K562 (cell line): ENCODE data around the gene MYL6B. TPM values are rescaled to one million over a fixed set of nuclear protein-coding genes. Genes with fewer than 3 reads are reported as not detected.

Experiments
- DNMT1 ChIP-seq: fragments of 450-650 bp; IDR thresholded peaks from 2 replicates; pipeline ENCODE4 v1.6.1; 2016; ENCODE audit warnings: antibody characterized with exemption, mild to moderate bottlenecking
- DPF2 ChIP-seq: fragments of 450-650 bp; IDR thresholded peaks from 2 replicates; pipeline ENCODE4 v1.6.1; 2016
- FOXM1 ChIP-seq, 2 experiments: fragments of 450-650 bp in 1 of 2; sonication (generic) in 1 of 2; formaldehyde crosslinking in 1 of 2; IDR thresholded peaks; 2 replicates each; pipeline versions ENCODE4 v1.6.1 to v1.9.0; 2017 to 2022; ENCODE audit warnings: low read depth in 2 of 2, mild to moderate bottlenecking in 2 of 2, missing genetic modification reagents in 1 of 2, moderate library complexity in 1 of 2
- PCBP1 ChIP-seq: fragments of 200-400 bp; formaldehyde crosslinking; IDR thresholded peaks from 2 replicates; pipeline ENCODE4 v1.6.1; 2018; ENCODE audit warnings: mild to moderate bottlenecking, low read depth, low read length; ENCODE audit not compliant: poor library complexity, severe bottlenecking
- TBL1XR1 ChIP-seq, 2 experiments: IDR thresholded peaks; 2 replicates each; pipeline ENCODE4 v1.6.1; 2012; ENCODE audit warnings: improper control_type of control experiment in 2 of 2, low read length in 2 of 2, mild to moderate bottlenecking in 1 of 2
- ZNF408 ChIP-seq: fragments of 250-450 bp; sonication (Bioruptor Pico); IDR thresholded peaks from 2 replicates; pipeline ENCODE4 v1.4.0; 2020; ENCODE audit warnings: low read depth, mild to moderate bottlenecking, moderate library complexity
- ZNF41 ChIP-seq: fragments of 250-450 bp; sonication (Bioruptor Pico); conservative IDR thresholded peaks from 2 replicates; pipeline ENCODE4 v1.4.0; 2020; ENCODE audit warnings: mild to moderate bottlenecking
- ZNF696 ChIP-seq: fragments of 250-450 bp; sonication (Bioruptor Pico); conservative IDR thresholded peaks from 2 replicates; pipeline ENCODE4 v1.4.0; 2020; ENCODE audit warnings: mild to moderate bottlenecking, moderate library complexity
- polyA plus RNA-seq, 8 experiments: library from polyadenylated mRNA; depleted of rRNA in 4 of 8; stranded (reverse) in 5 of 8; unstranded in 3 of 8; fragments of >200 nt; fragmentation: Nextera tagmentation in 2 of 8; fragmentation: Illumina TruSeq in 1 of 8; extraction: Ambion mirVana in 2 of 8; extraction: Trizol in 1 of 8; gene quantifications; 2 replicates each; pipeline versions ENCODE4 v1.2.1 to v1.2.3, GENCODE V29; 2011 to 2014; ENCODE audit warnings: inconsistent platforms in 1 of 8, missing spikeins in 1 of 8
- total RNA-seq, 7 experiments: library from RNA; depleted of rRNA in 6 of 7; stranded (reverse); fragments of >200 nt in 6 of 7; fragmentation: Illumina TruSeq in 2 of 7; extraction: Trizol in 2 of 7; gene quantifications; 2 replicates each; pipeline versions ENCODE4 v1.2.1 to v1.2.3, GENCODE V29; 2011 to 2021; ENCODE audit warnings: low replicate concordance in 1 of 7
- TF ChIP-seq, protein P1 (sequence below): fragments of 250-450 bp; sonication (Bioruptor Pico); IDR thresholded peaks from 2 replicates; pipeline ENCODE4 v1.5.0; 2020; ENCODE audit warnings: mild to moderate bottlenecking, borderline replicate concordance
- TF ChIP-seq, protein P2 (sequence below): conservative IDR thresholded peaks from 2 replicates; pipeline ENCODE4 v1.6.1; 2011; ENCODE audit warnings: low read depth, mild to moderate bottlenecking, low read length; ENCODE audit not compliant: control insufficient read depth
- TF ChIP-seq, protein P3 (sequence below): fragments of 200-800 bp; sonication (Bioruptor generic); IDR thresholded peaks from 2 replicates; pipeline ENCODE4 v1.6.1; 2017; ENCODE audit warnings: missing genetic modification characterization, missing compliant biosample characterization
- TF ChIP-seq, protein P4 (sequence below): sonication (generic); formaldehyde crosslinking; IDR thresholded peaks from 2 replicates; pipeline ENCODE4 v1.8.1; 2023; ENCODE audit warnings: mild to moderate bottlenecking, missing genetic modification reagents, moderate library complexity

The MYL6B gene
- total and polyA plus RNA-seq, 9 of the 15 experiments (the other 6 are each of a cell fraction or from before 2014, with no cell fraction given) = 42.8 to 77.3 (median 68.6) TPM

DNA sequence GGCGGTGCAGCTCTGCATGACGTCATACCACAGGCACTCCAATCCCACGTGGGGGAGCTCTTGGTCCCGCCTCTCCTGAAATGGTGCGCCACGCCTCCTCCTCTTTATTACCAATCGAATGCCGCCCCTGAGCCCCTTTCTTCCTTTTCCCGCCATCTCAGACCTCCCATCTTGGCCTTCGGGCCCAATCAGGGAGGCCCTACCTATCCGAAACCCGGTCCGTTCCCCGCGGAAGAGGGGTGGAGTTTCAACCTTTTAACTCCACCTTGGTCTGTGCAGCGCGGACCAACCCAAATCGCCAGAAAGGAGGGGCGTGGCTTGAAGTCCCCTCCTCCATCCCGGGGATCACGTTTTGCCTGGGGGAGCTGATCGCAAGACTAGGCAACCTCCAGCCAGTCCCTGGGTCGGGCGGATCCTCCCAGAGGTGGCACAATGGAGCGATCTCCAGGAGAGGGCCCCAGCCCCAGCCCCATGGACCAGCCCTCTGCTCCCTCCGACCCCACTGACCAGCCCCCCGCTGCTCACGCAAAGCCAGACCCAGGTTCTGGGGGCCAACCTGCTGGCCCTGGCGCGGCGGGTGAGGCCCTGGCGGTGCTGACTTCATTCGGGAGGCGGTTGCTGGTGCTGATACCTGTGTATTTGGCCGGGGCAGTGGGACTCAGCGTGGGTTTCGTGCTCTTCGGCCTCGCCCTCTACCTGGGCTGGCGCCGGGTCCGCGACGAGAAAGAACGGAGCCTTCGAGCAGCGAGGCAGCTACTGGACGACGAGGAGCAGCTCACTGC is 24.3 kb upstream of the MYL6B start, which contains the start of gene ESYT1 (continued):
- peak in 1 of 2 experiments; percentile 11; a peak in 3 of 4 replicates for TF ChIP-seq TBL1XR1 (IDR thresholded peaks at IDR 0.05; ENCODE audit: low read length in 2 of 2)
- no peak for TF ChIP-seq ZNF41 (CRISPR knock-in tag)
- TF ChIP-seq, protein P1, sequence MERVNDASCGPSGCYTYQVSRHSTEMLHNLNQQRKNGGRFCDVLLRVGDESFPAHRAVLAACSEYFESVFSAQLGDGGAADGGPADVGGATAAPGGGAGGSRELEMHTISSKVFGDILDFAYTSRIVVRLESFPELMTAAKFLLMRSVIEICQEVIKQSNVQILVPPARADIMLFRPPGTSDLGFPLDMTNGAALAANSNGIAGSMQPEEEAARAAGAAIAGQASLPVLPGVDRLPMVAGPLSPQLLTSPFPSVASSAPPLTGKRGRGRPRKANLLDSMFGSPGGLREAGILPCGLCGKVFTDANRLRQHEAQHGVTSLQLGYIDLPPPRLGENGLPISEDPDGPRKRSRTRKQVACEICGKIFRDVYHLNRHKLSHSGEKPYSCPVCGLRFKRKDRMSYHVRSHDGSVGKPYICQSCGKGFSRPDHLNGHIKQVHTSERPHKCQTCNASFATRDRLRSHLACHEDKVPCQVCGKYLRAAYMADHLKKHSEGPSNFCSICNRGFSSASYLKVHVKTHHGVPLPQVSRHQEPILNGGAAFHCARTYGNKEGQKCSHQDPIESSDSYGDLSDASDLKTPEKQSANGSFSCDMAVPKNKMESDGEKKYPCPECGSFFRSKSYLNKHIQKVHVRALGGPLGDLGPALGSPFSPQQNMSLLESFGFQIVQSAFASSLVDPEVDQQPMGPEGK (CRISPR knock-in tag) = no peak
- TF ChIP-seq, protein P2, sequence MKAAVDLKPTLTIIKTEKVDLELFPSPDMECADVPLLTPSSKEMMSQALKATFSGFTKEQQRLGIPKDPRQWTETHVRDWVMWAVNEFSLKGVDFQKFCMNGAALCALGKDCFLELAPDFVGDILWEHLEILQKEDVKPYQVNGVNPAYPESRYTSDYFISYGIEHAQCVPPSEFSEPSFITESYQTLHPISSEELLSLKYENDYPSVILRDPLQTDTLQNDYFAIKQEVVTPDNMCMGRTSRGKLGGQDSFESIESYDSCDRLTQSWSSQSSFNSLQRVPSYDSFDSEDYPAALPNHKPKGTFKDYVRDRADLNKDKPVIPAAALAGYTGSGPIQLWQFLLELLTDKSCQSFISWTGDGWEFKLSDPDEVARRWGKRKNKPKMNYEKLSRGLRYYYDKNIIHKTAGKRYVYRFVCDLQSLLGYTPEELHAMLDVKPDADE = no peak
- TF ChIP-seq ZNF696 = no peak
- TF ChIP-seq FOXM1 (IDR thresholded peaks at IDR 0.05; ENCODE audit: low read depth) = no peak
- TF ChIP-seq FOXM1 (CRISPR knock-in tag; IDR thresholded peaks at IDR 0.05; ENCODE audit: low read depth) = peak; percentile 72; the same call in 1 of the 2 replicates
- TF ChIP-seq, protein P3, sequence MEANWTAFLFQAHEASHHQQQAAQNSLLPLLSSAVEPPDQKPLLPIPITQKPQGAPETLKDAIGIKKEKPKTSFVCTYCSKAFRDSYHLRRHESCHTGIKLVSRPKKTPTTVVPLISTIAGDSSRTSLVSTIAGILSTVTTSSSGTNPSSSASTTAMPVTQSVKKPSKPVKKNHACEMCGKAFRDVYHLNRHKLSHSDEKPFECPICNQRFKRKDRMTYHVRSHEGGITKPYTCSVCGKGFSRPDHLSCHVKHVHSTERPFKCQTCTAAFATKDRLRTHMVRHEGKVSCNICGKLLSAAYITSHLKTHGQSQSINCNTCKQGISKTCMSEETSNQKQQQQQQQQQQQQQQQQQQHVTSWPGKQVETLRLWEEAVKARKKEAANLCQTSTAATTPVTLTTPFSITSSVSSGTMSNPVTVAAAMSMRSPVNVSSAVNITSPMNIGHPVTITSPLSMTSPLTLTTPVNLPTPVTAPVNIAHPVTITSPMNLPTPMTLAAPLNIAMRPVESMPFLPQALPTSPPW (CRISPR knock-in tag) = peak; percentile 47
- TF ChIP-seq DPF2 = 0 out of 2 replicates have a peak, but pooled peaks have one; percentile 27
- TF ChIP-seq DNMT1 = no peak
- TF ChIP-seq, protein P4, sequence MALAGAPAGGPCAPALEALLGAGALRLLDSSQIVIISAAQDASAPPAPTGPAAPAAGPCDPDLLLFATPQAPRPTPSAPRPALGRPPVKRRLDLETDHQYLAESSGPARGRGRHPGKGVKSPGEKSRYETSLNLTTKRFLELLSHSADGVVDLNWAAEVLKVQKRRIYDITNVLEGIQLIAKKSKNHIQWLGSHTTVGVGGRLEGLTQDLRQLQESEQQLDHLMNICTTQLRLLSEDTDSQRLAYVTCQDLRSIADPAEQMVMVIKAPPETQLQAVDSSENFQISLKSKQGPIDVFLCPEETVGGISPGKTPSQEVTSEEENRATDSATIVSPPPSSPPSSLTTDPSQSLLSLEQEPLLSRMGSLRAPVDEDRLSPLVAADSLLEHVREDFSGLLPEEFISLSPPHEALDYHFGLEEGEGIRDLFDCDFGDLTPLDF (CRISPR knock-in tag) = peak; percentile 98
- peak; percentile 27 for TF ChIP-seq PCBP1
- TF ChIP-seq ZNF408 (CRISPR knock-in tag) = no peak
